Activated naive CD8-positive, alpha-beta T cell treated with anti-CD3 and anti-CD28 coated beads for 36 hours (primary cell): Measurements from ENCODE around the gene FOXL2NB. TPM values are rescaled to one million over a fixed set of nuclear protein-coding genes. Genes with fewer than 3 reads are reported as not detected.

ENCODE experiments used
- DNase-seq: peaks from one replicate; pipeline ENCODE4 v3.0.0; 2021
- H3K27ac Mint-ChIP-seq: one replicate; pipeline ENCODE4 v1.8.0; 2022; ENCODE audit warnings: mild to moderate bottlenecking, moderate library complexity, mixed read lengths
- H3K27me3 Mint-ChIP-seq: one replicate; pipeline ENCODE4 v1.8.0; 2022; ENCODE audit warnings: mild to moderate bottlenecking, mixed read lengths
- H3K36me3 Mint-ChIP-seq: one replicate; pipeline ENCODE4 v1.8.0; 2021; ENCODE audit warnings: mild to moderate bottlenecking, mixed read lengths
- H3K4me1 Mint-ChIP-seq: one replicate; pipeline ENCODE4 v1.8.0; 2021; ENCODE audit warnings: mixed read lengths
- H3K4me3 Mint-ChIP-seq: one replicate; pipeline ENCODE4 v1.8.0; 2022; ENCODE audit warnings: mild to moderate bottlenecking, moderate library complexity, mixed read lengths
- H3K9me3 Mint-ChIP-seq: one replicate; pipeline ENCODE4 v1.8.0; 2022; ENCODE audit warnings: mixed read lengths
- total RNA-seq, 2 experiments: library from RNA; stranded (reverse); gene quantifications; one replicate each; pipeline ENCODE4 v1.2.3, GENCODE V29; 2021

Gene FOXL2NB
- total RNA-seq, 2 experiments from 2014 or later = not detected

DNA sequence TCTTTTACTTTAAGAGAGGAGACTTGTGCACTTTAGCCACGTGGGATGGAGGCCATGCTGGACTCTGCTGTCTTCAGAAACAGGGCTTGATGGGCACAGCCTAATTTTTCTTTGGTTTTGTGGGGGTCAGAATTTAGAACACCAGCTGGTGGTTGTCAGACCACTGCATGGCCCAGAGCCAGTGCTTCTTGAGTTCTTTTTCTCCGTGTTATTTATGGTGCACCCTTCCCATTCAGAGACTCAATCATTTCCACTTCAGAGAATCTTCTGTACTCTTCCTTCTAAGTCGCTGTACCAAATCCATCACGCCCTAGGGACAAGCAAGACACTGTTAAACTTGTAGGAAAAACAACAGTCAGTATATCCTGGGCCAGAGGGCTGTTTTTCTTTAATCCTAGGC lies 38.9 kb downstream of the FOXL2NB start:
- Mint-ChIP-seq H3K36me3 (no peaks in the 10 kb centered on the region), H3K27me3 (no peaks in the 10 kb centered on the region), H3K9me3 (no peaks in the 10 kb centered on the region), H3K4me1 (no peaks in the 10 kb centered on the region), H3K27ac (no peak overlapping the region), H3K4me3 (no peak overlapping the region)
- DNase-seq = no peak

DNA sequence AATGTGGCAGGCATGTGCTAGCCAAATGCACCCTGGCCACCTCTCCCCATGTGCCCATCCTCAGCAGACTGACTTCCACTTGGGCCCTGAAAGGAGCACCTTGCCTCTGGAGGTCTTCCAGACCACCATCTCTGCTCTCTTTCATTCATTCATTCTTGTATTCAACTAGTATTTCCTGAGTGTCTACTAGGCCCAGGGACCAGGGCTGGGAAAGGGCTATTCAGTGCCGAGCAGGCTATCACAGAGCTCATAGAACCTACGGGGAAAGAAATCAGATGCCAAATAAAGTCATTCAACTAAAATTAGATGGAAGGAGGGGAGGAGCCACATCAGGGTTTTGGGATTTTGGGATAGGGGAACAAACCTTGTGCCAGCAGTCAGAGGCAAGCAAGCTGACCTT lies 40.2 kb downstream of the FOXL2NB start:
- H3K4me1 Mint-ChIP-seq = no peaks in the 10 kb centered on the region
- H3K36me3 Mint-ChIP-seq = no peaks in the 10 kb centered on the region
- no peak for DNase-seq
- no peak overlapping the region for H3K4me3 Mint-ChIP-seq
- no peaks in the 10 kb centered on the region for H3K27me3 Mint-ChIP-seq
- H3K9me3 Mint-ChIP-seq = no peaks in the 10 kb centered on the region
- H3K27ac Mint-ChIP-seq = no peak overlapping the region

DNA sequence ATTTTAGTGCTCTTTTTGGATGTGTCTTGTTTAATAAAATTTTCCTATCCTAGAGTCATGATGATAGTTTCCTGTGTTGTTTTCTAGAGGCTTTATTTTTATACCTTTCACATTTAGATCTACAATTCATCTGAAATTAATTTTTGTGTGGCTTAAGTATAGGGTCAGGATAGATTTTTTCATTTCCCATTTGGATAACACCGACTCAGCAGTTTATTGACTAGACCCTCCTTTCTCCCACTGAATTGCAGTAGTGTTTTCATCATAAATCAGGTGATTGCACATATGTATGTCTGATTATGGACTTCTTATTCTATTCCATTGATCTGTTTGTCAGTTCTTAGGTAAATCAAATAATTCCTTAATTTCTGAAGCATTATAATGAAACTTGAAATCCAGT lies 48.7 kb downstream of the FOXL2NB start:
- Mint-ChIP-seq H3K27ac (no peak overlapping the region), H3K36me3 (no peaks in the 10 kb centered on the region), H3K27me3 (peaks cover 14% of the 10 kb centered on the region), H3K9me3 (peaks cover 2% of the 10 kb centered on the region), H3K4me3 (no peak overlapping the region), H3K4me1 (no peaks in the 10 kb centered on the region)
- no peak for DNase-seq

Other genes with a start within 250 kb of the FOXL2NB start
- gene PIK3CB, start 112.3 kb upstream of the FOXL2NB start, total RNA-seq = 10 to 100 TPM; 17.4 to 20.5 TPM
- not detected for gene FOXL2, start 80 bp upstream of the FOXL2NB start, total RNA-seq
- gene PRR23A, start 59.1 kb downstream of the FOXL2NB start, total RNA-seq = not detected
- gene PRR23B, start 73.7 kb downstream of the FOXL2NB start, total RNA-seq = not detected
- not detected for gene PRR23C, start 97.7 kb downstream of the FOXL2NB start, total RNA-seq